DMS114 treated with DMSO at 0.1 percent for 48 hours (cell line): Measurements from ENCODE around the gene HACE1.
"Not testable (repeated sequence)": the region's sequence is repeated elsewhere in the genome, so short reads cannot be mapped to it uniquely, and the experiment has no call there.

Experiments used
- DNase-seq: peaks from one replicate; lab custom pipeline; 2025; ENCODE audit not compliant: unreplicated experiment; lab: John Stamatoyannopoulos, UW

HACE1 gene

DNA sequence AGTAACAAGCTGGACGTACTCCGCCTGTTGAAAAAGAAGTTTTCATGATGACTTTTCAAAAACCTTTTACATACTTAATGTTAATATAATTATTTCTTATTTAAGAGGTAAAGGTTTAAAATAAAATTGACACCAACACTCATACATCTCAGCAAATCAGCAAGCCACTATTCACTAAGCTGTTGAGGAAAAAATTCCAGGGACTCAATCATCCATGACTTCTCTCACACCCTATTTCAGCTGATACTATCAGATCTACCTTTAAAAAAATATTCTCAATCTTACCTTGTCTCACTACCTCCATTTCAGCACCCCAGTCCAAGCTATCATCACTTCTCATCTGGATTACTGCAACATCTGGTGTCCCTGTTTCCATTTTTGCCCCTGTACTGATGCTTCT is 109.3 kb downstream of the HACE1 start:
- no peak for DNase-seq

DNA sequence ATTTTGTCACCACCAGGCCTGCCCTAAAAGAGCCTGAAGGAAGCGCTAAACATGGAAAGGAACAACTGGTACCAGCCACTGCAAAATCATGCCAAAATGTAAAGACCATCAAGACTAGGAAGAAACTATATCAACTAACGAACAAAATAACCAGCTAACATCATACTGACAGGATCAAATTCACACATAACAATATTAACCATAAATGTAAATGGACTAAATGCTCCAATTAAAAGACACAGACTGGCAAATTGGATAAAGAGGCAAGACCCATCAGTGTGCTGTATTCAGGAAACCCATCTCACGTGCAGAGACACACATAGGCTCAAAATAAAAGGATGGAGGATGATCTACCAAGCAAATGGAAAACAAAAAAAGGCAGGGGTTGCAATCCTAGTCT is 120.6 kb downstream of the HACE1 start:
- not testable (repeated sequence) for DNase-seq

DNA sequence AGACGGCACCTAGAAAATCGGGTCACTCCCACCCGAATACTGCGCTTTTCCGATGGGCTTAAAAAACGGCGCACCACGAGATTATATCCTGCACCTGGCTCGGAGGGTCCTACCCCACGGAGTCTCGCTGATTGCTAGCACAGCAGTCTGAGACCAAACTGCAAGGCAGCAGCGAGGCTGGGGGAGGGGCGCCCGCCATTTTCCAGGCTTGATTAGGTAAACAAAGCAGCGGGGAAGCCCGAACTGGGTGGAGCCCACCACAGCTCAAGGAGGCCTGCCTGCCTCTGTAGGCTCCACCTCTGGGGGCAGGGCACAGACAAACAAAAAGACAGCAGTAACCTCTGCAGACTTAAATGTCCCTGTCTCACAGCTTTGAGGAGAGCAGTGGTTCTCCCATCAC is 122.2 kb downstream of the HACE1 start:
- DNase-seq, result not testable (repeated sequence)

DNA sequence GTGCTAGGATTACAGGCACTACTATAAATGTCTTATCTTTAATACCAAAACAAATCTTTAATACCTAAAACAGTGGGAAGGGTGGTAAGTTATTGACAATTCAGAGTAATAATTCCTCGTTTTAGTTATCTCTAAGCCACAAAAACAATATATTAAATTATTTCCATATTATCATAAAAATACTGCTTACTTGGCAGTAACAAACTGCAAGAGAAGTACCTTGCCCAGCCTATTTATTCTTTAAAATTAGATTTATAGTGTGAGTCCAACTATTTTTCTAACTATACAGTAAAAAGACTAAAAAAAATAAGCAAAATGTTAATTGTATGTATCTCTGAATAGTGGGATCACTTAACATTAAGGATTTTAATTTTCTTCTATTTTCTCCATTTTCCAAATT is 123.2 kb downstream of the HACE1 start:
- no peak for DNase-seq

DNA sequence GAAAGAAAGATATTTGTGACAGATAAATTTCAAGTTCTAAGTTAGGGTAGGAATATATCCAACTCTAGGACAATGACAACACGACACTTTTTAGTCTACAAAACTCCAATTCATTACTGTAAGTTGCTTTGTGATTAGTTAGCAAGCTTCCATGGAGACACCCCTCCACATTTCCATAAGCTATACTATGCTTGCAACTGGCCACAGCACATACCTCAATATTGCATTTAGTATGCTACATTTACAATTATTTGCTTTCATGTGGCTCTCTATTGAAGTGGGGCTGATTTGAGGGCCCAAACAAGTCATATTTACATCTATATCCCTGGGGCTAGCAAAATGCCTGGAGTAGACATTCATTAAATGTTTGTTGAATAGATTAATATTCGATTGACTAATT is 129.3 kb downstream of the HACE1 start:
- no peak for DNase-seq

DNA sequence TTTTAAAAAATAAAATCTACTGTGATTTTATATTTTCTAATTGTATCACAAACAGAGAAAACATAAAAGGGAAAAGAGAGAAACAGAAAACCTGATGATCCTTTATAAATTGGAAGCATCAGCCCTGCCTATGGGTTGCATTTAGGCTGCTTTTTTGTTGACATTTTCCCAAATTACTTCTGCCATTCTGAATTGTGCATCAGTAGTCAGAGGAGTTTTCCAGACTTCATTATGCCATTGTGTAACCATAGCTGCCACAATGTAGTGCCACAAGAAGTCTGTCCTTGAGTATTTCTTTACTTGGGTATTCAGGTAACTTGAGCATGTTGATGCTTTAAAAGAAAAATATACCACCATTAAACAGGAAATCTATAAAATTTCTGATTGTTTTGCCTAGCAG is 130.3 kb downstream of the HACE1 start:
- DNase-seq, result no peak

DNA sequence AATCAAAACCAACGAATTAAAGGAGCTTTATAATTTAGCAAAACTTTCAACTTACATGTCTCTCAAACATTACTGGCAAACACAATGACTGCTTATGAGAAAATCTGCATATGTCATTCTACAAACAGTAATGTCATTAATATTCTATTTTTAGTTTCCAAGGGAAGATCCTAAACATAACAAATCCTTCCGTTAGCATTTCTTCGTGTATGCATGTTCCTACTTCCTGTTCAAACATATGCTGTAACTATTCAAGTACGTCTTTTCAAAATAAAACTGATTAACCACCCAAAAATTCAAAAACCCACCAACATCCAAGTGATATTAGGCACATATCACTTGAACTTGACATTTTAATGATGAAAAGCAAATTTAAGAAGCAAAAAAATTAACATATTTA is 131.3 kb downstream of the HACE1 start:
- DNase-seq, result no peak

DNA sequence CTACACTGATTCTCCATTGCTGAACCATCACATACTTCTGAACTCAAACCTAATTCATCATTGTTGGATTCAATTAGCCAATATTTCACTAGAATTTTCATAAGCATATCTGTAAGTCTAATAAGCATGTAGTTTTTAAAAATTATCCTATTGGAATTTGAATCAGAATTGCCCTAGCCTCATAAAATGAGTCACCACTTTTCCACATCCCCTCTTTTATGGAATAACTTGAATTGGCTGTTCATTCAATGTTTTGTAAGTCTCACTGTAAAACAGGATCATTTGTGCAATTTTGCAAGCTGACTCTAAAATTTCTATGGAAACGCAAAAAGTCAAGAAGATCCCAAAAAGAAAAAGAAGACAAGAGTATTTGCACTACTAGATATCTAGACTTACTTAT is 141.0 kb downstream of the HACE1 start:
- no peak for DNase-seq

DNA sequence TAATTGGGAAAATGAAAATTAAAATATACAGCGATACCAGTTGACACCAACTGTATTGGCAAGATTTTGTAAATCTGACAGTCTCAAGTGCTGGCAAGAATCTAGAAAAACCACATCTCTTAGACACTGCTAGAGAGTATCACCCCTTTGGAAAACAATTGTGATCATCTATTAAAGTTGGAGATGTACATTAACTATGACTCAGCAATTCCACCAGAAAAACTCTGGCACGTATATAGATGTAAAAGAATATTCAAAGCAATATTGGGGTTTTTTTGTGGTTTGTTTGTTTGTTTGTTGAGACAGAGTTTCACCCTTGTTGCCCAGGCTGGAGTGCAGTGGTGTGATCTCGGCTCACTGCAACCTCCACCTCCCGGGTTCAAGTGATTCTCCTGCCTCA is 142.9 kb downstream of the HACE1 start:
- no peak for DNase-seq

DNA sequence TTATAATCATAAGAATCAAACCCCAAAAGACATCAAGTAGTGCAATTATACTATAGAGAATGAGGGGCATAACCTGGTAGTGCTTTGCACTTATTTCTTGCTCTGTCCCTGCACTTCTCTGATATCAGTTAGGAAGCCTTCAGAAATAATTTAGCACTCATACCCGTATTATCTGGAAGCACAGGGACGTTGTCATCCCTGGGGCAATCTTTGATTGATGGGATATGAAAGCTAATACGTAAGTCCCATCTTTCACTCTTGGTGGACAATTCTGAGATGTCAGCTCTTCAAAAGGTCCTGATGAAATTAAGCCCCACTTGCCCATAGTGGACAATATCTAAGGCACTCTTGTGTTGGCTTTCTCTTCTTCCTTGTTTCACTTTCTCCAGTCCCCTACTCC is 144.9 kb downstream of the HACE1 start:
- no peak for DNase-seq

DNA sequence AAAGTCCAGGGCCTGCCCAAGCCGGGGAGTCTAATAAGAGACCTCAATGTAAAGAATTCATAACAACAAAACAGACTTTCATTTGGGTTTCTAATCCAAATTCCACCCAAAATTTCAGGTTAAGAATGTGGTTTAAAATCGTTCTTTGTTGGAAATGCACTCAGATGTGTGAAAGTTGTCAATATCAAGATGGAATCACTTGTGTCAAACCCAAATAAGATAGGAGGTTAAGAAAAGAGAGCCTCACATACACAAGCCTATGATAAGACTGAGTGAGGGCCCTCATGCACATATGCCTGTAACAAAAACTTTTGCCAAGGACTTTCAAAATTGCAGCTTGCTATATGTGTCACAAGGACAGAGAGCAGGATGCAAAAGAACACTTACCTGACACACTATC is 145.7 kb downstream of the HACE1 start:
- DNase-seq, result no peak

DNA sequence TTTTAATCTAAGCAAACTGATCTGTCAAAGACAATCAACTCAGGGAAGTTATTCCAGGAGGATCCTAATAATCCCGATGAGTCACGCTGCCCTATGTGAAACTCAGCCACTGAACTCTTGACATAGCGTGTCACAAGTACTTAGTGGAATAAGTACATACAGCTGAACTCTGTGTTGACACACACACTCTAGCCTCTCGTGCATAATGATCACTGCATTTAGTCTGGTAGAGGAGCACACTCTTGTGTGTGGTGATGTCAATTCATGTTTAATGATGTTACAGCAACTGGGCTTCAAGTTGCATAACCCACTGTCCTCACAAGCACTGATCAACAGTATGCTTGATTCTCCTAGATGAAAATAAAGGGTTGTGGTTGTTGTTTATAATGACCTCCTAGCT is 148.3 kb downstream of the HACE1 start:
- DNase-seq, result no peak

DNA sequence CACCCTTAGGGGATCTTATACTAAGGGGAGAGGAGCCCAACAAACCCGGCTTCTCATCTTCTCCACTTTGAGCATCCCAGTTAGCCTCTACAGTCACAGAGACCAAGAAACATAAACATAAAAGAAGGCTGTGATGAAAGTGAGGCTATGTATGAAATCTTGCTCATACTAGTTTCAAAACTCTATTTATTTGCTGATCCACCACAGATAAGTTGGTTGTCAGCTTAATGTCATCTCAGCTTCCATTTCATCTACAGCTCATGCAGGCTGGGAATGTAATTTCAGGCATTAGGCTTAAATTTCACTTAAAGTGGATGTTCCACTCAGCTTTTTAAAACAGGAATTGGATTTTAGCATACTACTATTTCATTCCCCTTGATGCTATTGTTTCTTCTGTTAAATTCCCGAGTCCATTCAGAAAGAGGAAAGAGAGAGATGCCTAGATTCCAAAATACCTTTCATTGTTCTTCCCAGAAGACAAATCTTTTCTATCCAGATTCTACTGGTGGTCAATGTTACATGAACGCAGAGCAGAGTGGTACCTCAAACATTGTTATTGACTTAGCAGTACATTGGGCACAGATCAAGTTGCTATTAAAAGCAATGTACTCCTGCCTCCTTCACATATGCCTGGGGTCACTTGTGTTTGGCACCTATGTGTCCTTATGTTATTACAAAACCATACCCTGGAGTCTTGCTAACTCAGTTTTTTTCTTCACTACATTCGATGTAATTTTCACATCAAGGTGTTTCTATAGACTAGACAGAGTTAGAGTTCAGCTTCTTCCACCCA is 149.0 kb downstream of the HACE1 start:
- DNase-seq, result no peak

DNA sequence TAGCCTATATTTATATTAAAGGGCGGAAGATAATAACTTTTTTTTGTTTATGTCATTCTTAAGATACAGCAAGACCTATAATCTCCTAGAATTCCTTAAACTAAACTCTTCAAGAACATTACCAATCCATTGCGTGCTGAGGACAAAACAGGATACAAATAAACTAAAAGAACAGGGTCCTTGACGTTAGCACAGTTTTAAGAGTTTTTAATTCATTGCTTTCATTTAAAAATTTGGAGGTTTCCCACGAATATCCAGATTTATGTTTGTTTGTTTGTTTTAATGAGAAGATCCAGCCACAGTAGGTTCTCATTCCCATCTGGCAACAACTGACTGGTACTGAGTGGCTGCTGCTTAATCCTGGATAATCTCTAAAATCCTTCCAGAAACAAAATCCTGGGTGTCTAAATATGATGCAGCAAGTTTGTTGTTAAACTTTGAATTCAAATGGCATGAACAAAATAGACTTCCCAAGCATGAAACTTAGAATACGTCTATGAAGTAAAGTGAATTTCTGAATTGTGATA is 153.7 kb downstream of the HACE1 start:
- no peak for DNase-seq

DNA sequence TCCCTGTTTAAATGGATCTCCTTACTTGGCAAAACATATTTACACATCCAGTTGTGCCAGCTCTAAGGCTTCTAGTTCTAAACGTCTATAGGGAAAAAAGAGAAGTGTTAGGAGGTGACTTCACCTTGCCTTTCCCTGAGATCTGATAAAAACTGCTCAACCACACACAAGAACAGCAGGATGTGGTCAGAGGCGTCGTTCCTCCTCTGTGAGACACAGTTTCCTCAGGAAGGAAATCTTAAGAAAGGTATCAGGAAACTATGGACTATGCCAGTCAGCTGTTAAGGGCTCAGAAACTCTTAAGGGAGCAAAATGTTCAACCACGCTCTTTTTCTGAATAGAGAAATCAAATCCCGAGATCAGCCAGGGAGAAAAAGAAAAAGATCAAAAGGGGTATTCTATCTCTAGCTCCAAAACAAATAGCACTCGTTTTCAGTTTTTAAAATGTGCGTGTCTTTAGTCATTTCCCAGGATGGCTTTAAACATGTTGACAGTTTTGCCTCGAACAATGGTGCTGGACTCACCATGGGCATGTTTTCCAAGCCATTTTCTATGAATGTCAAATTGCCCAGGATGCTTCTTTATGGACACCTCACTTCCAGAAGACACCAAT is 154.5 kb downstream of the HACE1 start:
- no peak for DNase-seq

DNA sequence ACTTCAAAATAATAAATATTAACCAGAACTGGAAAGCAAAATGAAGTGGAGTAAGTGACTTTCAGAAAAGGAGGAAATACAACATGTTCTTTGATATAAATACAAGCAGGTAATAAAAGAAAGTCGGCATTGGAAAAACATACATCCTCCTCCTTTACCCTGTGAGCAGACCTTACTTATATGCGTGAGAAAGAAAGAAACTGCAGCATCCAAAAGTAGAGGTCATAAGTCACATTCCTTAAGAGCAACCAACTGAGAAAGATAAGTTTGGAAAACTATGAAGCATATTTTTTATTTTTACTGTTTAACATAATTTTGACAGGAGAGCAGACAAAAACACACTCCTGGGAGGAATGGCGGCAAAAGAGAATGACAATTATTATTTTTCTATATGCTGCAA is 155.5 kb downstream of the HACE1 start:
- DNase-seq, result no peak

DNA sequence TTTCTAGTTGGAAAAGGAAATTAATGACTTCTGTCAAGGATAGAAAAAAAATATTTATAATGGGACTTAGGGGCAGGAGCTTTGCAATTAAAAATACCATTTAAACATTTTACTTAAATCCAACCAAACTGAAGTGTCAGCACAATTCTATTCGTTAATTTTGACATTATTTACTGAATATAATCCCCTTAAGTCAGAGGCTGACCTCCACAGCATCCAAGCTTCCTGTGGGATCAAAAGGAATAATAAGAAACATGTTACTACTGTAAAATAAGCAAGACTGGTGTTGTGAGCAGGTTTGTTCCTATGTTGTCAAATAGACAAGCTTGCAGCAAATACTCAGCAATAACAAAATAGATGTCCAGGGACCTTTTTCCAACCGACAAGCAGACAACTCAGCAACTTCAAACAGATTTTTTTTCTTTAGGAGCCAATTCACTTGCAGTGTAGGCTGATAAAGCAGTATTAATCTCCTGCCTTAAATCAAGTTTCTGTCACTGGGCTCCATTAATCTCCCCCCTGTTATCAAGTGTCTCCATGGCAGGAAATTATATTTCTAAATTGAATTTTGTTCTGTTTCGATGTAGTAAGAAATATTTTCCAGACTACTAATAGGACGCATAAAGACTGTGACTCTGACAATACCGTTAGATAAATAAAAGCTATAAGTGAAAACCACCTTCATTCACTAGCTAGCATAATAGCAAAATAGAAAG is 157.4 kb downstream of the HACE1 start:
- DNase-seq, result no peak

DNA sequence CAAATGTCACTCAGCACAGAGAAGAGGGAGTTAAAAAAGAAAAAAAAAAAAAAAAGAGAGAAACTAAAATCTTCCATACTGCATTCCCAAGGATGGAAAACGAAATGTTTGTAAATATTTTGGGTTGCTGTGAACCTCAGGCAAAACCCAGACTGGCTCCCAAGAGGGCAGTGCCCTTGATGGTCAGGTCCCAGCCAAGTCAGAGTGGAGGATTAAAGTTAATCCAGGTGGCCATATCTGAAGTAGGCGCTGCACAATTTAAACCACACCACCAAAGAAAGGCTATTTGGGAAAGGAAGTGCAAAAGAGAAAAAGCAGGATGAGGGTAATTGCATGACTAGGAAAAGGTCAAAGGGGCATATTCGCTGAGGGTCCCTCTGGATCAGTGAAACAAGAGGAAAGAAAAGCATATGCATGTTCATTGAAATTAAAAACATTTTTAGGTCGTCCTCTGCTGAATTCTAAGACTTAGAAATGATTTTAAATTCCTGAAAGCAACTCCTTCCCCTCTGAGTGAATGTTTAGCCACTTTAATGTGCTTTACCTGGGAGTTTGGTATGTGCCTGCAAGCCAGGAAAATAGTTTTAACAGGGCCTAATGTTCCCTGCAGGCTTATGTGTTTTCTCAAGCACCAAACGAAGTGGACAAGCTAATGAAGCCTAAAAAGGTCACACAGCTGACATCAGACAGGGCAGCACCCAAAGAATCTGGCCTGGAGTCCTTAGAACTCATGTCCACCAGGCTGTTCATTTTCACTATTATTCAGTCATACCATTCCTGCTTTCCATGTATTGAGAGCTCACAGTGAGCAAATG is 159.1 kb downstream of the HACE1 start:
- no peak for DNase-seq

DNA sequence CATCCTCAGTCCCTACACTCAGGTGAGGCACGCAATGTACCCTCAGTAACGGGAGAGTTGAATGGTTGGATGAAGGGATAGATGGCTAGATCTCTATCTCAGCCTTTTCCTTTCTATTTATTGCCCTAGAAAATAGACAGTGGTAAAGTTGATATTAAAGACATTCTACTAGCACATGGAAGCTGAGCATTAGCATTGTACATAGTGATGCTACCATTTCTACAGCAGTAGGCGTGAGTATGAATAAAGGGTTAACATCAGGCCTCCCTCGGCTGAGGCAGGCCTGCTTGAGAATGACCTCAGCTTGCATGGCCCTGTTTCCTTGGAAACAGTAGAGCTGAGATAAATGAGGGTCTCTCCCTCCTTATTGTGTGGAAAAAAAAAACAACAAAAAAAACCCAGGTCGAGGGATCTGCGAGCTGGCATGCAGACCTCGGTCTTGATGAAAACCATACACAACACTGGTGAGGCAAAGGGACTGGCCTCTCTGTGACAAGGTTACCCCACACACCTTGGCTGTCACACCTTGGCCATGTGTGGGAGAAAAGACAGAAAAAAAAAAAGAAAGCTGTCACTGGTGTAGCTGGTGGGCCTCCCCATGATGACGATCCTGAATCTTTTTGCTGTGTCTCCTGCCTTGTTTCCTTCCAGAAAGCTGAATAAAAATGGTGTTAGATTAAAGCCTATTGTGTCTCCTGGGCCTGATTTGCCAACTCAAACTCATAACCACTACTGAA is 160.0 kb downstream of the HACE1 start:
- DNase-seq, result no peak

DNA sequence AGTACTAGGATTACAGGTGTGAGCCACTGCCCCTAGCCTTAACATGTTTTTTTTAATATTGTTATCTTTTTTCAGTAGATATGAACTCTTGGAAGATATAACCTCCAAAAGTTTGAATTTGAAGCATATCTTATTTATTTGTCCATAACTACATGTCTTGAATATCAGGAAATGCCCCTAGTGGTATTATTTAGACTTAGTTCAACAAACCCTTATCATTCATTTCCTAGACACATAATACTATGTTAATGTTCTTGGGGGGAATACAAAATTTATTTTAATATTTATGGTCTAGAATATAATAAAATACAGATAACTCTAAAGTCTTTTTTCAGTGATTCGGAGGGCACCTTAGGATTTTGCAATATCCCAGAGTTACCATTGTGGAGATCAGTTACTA is 160.7 kb downstream of the HACE1 start:
- no peak for DNase-seq

DNA sequence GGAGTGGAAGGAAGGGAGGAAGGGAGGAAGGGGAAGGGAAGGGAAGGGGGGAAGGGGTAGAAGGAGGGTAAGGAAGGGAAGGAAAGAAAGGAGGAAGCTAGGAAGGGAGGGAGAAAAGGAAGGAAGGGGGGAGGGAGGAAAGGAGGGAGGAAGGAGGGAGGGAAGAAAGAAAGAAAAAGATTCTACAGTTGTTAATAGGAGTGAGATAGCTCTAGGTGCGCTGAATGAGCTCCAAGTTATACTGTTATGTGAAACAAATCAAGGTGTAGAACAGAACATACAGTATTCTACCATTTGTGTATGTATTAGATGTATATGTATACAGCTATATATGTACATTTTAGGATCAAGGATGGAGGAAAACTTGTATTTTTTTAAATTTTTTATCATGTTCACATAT is 167.7 kb downstream of the HACE1 start:
- DNase-seq, result no peak
